Stimulated activated CD8-positive, alpha-beta memory T cell treated with anti-CD3 and anti-CD28 coated beads, Interleukin-4, amount 100 ng/mL, for 4 hours (primary cell): ENCODE measurements around the gene MEGF8.

Experiments
- DNase-seq, 2 donors: peaks; one replicate each; pipeline ENCODE4 v3.0.0-alpha.2; 2020; ENCODE audit warnings: low read depth in 2 of 2, low spot score in 1 of 2

The MEGF8 gene, protein sequence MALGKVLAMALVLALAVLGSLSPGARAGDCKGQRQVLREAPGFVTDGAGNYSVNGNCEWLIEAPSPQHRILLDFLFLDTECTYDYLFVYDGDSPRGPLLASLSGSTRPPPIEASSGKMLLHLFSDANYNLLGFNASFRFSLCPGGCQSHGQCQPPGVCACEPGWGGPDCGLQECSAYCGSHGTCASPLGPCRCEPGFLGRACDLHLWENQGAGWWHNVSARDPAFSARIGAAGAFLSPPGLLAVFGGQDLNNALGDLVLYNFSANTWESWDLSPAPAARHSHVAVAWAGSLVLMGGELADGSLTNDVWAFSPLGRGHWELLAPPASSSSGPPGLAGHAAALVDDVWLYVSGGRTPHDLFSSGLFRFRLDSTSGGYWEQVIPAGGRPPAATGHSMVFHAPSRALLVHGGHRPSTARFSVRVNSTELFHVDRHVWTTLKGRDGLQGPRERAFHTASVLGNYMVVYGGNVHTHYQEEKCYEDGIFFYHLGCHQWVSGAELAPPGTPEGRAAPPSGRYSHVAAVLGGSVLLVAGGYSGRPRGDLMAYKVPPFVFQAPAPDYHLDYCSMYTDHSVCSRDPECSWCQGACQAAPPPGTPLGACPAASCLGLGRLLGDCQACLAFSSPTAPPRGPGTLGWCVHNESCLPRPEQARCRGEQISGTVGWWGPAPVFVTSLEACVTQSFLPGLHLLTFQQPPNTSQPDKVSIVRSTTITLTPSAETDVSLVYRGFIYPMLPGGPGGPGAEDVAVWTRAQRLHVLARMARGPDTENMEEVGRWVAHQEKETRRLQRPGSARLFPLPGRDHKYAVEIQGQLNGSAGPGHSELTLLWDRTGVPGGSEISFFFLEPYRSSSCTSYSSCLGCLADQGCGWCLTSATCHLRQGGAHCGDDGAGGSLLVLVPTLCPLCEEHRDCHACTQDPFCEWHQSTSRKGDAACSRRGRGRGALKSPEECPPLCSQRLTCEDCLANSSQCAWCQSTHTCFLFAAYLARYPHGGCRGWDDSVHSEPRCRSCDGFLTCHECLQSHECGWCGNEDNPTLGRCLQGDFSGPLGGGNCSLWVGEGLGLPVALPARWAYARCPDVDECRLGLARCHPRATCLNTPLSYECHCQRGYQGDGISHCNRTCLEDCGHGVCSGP (N-terminal part only)

DNA sequence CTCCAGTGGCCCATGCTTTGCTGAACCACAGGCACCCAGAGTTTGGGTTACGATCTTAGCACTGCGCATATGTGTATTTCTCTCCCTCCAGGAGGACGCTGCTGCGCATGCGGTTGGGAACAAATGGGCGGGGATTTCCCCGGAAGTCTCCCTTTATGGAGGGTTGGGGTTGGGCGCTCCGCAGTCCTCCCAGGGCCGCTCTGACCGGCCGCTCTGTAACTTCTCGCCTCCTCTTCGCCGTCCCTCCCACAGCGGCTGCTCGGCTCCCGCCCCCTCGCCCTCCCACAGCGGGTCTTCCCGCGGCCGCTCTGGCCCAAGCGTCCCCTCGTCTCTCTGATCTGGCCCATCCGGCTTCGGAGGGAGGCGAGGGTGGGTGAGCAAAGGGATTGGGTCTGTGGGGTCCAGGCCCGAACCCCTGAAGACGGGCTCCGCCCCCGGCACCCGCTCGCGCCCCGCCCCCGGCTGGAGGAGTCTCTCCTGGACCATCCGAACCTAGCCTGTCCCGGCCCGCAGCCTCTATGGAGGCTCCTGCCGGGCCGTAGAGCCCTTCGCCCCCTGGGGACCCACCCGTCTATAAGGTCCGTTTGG lies at the start of gene MEGF8:
MEGF8 (plus strand) TSS at position 328 of the 588 bp plus-strand sequence. CDS start 609 bp downstream, outside the sequence.
- peak; percentile 96 to 99 for DNase-seq

DNA sequence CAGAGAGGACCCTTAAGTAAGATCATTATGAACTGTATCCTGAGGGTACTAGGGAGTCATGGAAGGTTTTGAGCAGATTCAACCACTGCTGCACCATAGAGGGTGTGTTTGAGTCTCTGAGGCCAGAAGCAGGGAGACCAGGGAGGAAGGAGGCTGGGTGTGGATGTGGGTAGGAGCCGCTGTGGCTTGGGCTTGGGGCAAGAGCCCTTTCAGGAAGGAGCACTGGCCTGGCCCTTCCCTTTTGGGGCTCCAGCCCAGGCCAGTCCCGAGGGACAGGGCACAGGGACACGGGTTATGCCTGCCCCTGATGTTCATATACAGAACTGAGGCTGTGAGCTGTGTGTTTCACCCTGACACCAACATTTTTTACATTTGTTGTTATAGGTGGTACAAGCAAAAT lies 49.2 kb upstream of the MEGF8 start:
- no peak for DNase-seq

DNA sequence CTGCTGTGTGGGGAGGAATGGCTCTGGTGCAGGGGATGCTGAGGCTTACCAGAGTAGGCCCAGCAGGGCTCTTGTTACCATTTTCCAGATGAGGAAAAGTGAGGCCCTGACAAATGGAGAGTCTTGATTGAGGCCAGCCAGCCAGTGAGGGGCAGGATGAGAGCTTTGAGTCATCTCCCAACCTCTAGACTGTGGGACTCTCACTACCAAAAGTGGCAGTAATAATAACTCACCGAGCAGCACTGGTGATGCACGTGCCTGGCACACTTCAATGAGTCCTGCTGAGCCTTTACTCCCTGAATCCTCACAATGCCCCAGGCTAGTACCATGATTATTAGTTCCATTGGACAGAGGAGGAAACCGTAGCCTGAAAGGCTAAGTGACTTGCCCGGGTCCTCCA lies 48.6 kb upstream of the MEGF8 start:
- DNase-seq: no peak

DNA sequence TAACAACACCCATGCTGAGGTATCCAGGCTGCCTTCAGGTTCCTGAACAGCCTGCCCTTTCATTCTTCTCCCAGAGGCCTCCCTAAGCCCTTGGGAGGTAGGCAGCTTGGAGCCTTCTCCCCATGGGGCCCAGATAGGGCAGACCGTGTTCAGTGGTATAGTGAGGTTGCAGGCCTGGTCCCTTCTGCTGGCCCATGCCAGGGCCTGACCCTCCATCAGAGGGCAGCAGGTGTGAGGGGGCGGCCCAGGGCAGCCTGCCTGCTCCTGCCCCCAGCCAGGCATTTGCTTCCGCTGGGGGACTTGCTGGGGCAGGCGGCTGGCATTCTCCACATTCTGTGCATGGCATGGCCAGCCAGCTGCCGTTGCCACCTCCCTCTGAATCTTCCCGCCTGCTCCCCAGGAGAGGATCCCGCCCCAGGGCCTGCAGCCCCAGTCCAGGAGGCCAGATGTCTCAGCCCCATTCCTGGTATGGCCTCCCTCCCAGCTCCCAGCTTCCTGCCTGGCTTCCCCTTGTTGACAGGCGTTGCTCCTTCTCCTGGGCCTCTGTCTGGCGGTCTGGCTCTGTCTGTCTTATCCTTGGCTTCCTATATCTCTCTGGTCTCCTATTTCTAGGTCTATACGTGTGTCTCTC lies 47.5 kb upstream of the MEGF8 start:
- DNase-seq: no peak

DNA sequence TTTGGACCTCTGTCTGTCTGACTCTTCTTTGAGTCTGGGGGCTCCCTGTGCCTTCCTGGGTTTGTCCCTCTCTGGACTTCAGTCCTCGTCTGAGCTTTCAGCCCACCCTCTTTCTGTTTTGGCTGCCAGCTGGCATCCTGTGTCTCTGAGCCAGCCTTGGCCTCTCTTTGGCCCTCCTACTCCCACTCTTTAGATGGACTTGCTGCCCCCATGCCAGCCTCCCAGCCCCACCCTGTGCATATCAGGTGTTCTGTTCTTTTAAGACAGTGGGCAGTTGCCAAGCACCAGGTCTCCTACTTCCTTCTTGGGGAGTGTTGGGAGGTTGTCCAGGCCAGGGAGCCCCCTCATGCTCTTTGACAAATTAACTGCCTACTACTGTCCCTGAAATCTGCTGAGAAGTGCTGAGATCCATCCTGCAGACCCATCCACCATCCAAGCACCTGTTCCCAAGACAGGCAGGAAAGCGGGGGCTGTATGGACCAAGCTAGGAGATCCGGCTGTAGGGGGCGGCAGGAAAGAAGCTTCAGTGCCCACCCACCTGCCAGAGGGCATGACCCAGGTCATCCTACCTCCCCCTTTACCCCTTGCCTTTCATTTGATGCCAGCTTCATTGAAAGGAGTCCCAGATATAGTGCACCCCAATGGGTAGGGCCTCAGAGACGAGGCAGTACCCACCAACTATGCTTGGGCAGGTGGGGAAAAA lies 46.8 kb upstream of the MEGF8 start:
- no peak for DNase-seq

DNA sequence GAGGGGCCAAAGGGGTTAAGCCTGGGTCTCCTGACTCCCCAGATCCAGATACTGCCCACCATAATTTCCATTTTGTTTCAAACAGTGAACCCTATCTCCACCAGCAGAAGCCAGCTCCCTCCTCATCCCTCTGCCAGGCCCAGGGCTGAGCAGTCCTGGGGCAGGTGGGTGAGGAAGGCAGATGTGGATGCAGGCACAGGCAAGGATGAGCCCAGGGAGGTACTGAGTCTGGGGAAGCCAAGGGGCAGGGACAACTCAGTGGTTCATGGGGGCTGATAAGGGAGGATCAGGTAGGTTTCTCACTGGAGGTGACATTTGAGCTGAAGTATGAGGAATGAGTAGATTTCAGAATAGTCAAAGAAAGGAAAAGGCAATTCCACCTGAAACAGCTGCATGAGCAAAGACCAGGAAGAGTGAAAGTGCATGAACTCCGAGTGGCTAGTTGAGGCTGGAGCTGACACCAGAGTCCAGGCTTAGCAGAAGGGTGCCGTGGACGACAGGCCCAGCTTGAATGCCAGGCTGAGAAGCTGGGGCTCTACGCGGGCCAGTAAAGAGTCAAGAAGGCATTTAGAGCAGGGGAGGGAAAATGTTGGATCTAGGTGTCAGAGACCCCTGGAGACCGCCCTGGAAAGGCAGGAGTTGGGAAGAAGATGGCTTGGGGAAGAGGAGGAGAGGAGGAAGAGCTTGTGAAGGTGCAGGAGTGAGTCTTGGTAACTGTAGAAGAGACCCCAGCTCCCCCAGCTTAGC lies 46.1 kb upstream of the MEGF8 start:
- DNase-seq: no peak

DNA sequence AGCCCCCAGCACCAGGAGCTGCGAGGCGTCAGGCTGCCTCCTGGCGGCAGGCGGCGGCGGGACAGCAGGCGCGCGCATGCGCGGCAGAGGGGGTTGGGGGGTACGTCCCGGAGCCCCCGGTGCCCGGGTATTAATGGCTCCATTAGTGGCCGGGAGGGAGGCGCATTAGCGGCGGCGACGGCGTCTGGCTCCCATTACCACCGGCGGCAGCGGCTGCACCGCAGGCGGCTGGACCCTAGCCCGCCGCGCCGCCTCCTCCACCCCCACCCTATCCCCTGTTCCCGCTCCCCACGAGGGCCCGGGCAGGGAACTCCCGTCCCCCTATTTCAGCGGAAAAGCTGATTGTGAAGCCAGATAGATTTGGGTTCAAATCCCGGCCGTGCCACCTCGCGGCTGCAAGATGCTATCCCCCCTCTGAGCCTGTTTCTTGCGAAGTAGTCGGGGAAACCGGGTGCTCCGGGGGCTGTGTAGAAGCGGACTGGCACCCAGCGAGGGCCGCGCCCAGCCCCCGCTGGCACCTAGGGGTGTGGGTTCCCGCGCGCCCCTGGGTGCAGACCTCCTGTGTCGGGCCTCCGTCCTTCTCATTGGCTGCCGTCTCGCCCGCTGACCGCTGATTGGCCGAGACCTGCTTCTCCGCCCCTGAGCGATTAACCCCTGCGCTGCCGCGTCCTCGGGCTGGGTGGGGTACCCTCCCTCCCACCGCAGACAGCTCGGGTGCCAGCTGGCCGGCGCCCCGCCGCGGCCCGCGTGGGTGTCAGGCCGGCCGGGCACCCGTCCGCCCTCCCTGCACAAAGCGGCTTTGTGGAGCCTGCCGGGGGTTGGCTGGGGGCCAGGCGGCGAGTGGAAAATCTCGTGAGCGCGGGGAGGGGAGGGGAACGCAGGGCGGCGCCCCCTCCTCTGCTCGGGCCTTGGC lies 45.3 kb upstream of the MEGF8 start:
- DNase-seq: peak; percentile 62 to 63

DNA sequence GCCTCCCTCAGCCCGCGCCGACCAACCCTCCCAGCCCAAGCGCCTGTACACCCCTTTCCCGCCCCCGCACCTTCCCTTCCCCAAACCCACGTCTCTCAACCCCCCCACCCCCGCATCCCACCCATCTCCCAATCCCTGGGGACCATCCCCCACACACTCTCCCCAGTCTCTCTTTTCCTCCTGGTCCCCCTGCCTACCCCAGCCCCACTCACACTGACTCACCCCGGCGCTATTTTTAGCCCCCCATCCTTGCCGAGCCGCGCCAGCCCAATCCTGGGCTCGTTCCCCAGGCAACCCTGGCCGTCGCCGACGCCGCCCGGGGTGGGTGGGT lies 44.7 kb upstream of the MEGF8 start:
- DNase-seq: no peak

DNA sequence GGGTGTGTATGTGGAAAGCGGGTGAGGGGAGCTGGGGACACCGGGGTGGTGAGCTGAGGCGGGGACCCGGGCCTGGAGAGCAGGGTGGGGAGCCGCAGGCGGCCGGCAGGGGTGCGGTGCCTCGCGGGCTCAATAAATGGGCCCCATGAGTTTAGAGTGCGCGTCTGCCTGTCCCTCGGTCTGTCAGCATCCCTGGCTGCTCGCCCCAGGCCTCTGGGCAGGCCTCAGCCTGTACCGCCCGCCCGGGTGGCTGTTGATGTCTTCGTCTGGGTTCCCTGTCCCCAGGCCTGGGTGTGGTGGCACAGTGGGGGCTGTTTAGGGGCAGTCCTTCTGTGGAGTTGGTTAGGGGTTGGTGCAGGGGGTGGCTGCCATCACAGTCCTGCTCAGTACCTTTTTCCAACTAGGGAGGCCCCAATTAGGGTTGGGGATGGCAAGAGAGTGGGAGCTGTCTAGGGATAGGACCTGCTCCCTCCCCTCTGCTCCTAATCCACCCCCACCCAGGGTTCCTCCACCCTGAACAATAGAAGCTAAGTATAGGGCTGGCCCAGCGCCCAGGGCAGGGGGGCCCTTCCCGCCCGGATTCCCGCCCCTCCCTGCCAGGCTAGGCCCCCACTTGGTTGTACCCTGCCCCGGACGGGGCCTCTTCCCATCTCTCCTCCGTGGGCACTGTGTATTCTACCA lies 44.1 kb upstream of the MEGF8 start:
- DNase-seq: no peak

DNA sequence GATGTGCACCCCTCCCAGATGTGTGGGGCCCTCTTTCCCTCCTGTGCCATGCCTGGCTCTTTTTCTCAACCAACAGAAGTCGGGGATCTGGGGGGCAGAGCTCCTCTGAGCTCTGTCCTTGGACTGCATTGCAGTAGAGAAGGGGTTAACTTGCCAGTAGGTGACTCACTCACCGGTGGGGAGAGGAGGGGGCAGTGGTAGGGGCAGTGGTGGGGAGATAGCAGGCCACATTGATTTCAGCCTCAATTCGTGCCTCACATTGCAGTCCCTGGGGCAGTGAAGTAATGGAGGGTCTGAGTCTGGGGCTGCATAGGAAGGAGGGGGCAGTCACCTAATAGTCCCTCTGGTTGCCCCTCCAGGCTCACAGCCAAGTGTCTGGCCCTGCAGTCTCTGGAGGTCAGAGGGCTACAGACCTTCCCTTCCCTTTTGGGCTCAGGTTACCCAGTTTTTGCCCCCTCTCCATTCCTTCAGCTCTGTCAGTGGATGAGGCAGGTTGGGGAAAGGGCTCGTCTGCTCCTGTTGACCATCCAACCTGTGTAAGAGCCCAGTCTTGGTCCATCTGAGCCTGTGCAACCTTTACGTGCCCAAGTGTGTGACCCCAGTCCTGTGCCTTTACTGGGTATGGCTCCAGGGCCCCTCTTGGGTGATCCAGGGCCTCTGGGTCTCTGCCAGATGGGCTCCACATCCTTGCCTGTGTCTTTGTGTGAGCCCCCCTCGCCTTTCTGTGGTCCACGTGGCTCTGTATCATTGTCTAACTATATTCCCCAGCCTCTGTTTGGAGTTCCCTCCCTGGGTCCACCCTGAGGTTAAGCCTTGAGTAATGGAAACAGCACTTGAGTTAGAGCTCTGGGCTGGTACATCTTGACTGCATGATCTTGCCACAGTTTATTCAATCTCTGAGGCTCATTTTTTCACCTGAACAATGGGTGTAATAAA lies 43.3 kb upstream of the MEGF8 start:
- no peak for DNase-seq

DNA sequence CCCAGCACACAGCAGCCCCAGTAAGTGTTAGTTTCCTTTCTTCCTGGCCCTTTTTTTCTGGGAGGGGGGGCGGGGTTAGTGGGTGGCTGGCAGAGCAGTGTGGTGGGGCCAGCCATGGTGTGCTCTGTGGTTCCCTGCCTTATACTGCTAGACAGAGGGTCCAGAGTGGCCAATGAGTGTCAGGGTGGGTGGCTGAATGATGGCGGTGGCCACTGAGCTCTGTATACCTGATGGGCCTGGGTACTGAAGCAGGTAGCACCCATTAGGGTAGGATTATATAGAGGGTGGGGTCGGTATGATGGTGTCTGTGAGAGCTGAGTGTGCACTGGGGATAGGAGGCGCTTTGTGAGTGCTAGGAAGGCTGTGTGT lies 42.6 kb upstream of the MEGF8 start:
- DNase-seq: no peak

DNA sequence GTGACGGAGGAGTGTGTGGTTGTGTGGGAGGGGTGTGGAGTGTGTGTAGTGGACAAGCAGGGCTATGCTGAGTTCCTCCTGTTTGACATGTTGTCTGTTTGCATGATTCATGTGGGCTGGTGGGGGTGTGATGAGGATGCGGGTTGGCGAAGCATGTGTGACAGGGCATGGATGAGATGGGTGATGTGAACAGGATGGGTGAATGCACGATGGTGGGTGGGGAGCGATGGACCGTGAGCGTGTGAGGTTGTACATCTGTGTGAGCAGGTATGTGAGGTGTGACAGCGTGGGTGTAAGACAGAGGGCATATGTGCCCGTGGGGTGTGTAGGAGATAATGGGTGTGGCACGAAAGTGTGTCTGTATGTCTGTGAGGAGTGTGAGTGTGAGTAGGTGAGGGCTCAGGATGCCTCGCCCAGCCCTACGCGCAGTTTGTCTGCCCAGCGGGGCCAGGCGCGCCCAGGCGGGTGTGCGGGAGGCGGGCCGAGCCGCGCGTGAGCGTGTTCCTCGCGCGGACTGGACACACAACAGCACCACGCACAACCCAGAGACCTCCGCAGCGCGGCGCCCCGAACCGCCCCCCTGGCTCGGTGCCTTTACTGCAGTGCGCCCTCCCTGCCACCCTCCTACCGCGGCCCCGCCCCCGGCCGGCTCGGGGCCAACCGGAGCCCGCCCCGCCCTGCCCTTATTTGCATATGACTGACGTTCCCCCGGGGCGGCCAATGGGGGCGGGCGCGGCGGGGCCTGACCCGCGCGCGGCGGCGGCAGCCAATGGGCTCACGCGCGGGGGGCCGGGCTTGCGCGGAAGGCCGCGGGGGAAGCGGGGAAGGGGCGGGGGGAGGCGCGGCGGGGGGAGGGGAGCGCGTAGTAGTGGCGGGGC lies 42.0 kb upstream of the MEGF8 start:
- peak; percentile 86 to 94 for DNase-seq

DNA sequence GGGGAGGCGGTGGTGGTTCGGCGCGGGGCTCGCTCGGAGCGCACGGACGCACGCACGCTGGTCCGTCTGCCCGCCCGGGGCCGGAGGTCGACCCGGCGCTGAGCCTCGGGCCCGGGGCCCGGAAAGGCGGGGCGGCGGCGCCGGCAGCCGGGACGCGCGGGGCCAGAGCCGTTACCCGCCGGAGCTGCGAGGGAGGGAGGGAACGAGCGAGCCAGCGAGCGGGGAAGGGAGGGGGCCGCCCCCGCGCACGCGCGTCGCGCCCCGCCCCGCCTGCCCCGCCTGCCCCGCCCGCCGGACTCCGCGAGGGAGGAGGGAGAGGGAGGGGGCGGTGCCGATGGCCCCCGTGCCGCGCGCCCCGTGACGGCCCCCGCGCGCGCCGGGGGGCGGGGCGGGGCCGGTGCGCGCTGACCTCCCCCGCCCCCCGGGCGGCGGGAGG lies 41.4 kb upstream of the MEGF8 start:
- peak; percentile 43 to 50 for DNase-seq

DNA sequence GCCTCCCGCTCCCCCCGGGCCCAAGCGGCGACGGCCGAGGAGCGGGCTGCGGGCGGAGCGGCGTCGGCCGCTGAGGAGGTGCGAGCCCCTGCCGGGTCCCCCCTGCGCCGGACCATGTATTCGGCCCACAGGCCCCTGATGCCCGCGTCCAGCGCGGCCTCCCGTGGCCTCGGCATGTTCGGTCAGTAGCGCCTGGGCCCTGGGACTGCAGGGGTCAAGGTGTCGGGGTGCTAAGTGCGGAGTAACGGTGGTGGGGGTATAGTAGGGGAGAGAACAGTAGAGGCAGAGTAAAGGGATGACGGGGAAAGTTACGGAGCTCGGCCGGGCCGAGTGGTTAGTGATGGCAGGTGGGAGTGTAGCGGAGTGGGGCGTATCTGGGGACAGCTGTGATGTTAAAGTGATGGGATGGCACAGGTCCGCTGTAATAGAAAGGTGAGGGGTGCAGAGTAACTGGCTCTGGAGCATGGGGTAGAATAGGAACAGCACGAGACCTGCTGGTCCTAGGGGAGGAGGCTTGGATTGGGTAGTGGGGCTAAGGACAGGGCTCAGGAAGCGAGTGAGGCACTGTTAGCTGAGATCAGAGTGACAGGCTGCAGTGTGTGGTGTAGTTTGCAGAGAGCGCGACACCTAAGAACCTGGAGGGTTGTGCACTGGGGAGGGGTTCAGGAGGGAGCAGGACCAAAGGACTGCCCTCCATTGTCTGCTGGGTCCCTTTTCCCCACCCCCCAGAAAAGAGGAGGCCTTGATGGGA lies 40.7 kb upstream of the MEGF8 start:
- no peak for DNase-seq

DNA sequence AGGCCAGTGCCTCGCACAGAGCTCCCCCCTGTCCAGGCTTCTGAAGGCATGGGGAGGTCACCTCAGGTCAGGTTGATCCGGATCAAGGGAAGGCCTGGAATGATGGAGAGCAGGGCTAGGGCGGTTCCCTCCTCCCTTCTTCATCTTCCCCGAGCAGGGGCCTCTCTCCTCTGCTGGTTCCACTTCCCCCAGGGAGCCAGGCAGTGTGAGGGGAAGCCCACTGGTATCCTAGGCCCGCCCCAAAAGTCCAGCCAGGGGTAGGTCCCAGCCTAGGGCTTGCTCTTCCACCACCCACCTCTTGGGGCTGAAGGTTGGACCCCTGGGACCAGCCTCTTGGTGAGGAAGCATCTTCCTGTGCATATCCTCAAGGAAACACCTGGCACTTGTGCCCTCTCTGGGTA lies 39.9 kb upstream of the MEGF8 start:
- DNase-seq: no peak
